ENCODE data around the gene GAB2.

DNA sequence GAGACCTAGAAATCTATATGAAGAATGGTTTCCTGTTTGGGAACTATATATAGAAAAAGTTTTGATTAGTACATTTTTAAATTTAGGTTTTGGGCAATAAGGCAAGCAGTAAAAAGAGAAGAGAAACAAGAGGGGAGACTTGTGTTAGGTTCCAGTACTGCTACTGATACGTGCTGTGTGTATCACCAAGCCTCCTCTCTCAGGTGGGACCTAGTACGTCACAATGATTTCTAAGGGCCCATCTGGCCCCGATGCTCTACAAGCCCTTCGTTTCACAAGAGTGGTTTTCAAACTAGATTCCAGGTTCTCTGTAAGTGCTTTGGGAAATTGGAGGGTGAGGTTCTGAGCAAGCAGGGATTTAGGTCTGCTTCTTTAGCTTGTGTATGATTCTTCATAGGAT lies 189.7 kb downstream of the GAB2 start:
- TF ChIP-seq POLR2A (IDR thresholded peaks at IDR 0.05; ENCODE audit: low read length), result no peak
- TF ChIP-seq GATA1 (IDR thresholded peaks at IDR 0.05; ENCODE audit: low read depth, low read length), result no peak

All from erythroblast (primary cell).